ENCODE measurements around the gene ACTN1.

ACTN1 gene

DNA sequence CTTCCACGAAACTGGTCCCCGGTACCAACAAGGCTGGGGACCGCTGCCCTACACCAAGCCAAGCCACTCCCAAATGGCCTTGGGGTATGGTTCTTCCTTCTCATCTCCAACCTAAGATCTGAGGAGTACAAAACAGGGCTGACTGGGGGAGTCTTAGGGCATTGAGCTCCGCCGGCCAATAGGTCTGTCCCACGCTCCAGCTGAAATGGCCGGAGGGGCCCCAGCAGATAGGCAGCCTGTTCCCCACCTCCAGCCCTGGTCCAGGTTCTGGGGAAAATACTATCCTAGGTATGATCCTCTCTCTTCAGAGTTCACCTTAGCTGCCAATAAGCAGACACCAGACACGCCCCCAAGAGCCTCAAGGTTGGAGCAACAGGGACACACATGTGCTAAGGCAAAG lies 90.2 kb downstream of the ACTN1 start:
- no peak for DNase-seq (ENCODE audit: low spot score)

- DNase-seq (ENCODE audit: low spot score): no peak
Observed at GRCh38 chr14:68888025-68888850, 90.9 kb downstream of the ACTN1 start.

DNA sequence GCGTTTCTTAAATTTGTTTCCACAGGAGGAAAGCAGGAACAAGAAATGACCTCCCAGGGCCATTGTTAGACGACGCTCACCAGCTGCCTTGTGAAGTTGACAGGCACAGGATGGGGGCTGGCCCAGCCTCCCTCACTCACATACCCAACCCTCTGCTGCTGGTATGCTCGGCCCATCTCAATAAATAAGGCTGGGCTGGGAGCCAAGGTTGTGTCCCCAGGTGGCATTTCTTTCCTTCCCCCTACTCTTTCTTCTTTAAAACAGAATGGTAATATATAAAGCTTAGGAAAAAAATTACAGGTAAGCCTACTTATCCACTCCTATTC lies 93.0 kb downstream of the ACTN1 start:
- no peak for DNase-seq (ENCODE audit: low spot score)

GRCh38 chr14:68885226-68886108 lies 93.6 kb downstream of the ACTN1 start:
- DNase-seq (ENCODE audit: low spot score): no peak

DNA sequence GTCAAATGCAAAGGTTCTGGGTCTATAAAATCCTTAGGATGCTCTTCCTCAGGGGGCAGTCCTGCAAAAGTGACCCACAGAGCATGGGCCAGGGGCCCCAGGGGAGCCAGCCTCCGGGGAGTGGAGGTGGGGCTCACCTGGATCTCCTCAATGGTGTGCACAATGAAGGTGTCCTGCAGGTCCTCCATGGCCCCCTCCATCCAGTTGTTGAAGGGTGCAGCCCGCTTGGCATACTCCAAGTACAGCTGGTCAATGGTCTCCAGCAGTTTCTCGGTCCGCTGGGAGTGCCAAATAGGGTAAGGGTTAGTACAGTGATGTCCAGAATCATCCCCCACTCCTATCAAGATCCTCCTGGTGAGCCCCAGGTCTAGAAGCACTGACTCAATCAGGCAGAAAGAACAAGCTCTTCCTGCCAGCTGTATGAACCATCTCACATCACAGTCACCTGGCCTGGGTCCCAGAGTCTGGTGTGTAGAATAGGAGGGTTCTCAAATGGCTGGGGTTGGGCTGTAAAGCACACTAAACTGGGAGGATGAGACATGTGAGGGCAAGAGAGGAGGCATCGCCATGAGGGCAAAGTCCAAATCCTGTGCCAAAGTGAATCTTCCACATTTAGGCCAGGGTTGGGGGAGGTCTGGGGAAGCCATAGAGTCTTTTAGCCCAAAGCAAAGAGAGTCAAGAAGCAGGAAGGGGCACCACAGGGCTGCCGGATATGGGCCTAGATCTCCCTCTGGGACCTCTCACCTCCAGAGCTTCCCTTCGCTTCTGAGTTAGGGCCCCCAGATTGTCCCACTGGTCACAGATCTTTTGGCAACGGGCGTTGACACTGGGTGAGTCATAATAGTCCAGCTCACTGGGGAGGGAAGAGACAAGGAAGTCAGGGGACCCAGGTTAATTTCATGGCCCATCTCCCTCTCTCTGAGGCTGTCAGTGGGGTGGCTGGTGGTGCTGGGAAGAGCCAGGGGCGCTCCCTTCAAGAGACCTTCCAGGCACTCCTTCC lies 94.8 kb downstream of the ACTN1 start:
- DNase-seq (ENCODE audit: low spot score): no peak

GRCh38 chr14:68882235-68882634 lies 96.9 kb downstream of the ACTN1 start:
- no peak for DNase-seq (ENCODE audit: low spot score)

DNA sequence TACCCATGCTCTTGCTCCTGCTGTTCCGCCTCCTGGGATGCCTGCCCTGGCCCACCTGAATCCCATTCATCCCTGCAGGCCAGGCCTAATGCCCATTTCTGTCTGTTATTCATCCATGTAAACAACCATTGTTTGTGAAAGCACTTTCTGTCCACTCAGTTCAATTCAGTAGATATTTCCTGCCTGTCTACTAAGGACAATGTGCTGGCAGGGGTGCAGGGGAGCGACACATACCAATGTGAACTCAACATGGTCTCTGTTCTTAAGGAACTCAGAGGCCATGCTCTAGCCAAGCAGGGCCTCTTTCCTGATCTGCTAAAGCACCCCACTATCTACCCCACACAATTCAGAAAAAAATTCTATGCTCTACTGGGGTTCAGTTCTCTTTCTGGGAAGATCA lies 97.7 kb downstream of the ACTN1 start:
- DNase-seq (ENCODE audit: low spot score): no peak

DNA sequence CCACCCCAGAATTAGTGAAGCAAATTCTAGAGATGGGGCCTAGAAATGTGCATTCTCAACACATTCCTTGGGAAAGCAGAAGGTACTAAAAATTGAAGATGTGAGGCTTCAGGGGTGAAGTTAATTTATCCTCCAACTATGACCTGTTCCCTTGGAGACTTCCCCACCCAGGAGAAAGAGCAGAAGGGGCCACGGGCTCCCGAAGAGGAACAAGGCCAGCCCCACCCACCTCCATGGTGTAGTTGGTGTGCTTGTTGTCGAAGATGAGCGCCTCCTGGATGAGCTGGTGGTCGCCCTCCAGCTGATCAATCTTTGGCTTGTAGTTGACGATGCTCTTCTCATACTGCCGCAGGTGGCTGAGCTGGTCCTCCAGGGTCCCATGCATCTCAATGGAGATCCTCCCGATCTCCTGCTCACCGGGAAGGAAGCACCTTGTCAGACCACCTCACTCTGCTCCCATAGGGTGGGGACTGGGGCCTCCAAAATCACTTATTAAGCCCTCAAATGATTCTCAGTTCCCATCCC lies 98.5 kb downstream of the ACTN1 start:
- no peak for DNase-seq (ENCODE audit: low spot score)

GRCh38 chr14:68879841-68880575 lies 99.1 kb downstream of the ACTN1 start:
- no peak for DNase-seq (ENCODE audit: low spot score)

DNA sequence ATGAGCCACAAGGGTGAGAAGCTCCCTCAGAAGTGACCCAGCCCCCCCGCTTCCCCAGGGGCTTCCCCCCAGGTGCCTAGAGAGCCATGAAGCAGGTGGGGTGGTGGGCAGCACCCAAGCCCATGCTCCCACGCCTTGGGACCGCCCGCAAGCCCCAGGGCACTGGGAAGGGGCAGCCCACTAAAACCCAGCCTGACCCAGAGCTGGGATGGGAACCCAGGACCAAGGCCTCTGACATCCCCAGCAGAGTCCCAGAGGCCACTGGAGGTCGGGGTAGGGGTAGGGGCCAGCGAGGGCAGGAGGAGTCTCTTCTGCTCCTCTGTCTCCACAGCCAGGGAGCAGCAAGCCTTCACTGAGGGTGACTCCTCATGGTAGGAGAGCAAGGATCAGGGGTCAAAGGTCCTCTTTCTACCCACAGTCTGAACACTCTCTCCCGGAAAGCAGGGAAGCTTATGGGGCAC lies 99.8 kb downstream of the ACTN1 start:
- DNase-seq (ENCODE audit: low spot score): no peak

GRCh38 chr14:68878908-68879307 lies 100.2 kb downstream of the ACTN1 start:
- no peak for DNase-seq (ENCODE audit: low spot score)

DNA sequence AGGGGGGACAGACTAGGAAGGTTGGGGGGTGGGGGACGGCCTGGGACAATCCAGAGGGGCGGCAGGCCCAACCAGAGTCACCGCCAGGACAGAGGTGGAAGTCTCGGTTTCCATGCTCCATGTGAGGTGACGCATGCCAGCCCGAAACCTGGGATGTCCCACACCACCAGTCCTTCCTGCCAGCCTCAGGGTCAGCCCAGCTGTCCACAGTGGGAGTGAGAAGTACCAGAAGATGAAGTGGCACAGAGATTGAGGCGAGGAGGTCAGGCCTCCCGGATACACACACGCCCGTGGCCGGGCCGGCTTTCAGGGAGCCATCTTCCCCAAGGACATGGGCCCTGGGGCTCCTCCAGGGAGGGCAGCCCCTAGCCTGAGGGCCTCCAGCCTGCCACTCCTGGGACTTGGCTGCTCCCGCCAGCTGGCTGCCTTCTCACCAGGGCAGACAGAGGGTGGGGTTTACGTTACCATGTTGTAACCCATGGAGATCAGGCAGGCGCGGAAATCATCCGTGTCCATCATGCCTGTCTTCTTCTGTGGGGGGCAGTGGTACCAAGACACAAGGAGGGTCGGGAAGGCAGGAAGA lies 101.0 kb downstream of the ACTN1 start:
- no peak for DNase-seq (ENCODE audit: low spot score)

DNA sequence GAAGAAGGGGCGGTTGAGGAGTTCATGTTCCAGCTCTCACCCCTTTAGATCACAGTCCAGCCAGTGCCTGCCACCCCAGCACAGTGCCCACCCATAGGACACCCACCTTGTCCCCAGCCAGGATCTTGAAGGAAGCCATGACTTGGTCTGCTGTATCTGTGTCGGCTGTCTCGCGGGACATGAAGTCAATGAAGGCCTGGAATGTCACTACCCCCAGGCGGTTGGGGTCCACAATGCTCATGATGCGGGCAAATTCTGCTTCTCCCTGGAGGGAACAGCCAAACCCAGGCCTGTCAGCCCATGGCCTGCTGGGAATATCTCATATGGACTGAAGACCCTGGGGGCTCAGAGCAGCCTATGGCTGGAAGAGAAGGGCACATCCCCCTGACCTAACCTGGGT lies 102.1 kb downstream of the ACTN1 start:
- no peak for DNase-seq (ENCODE audit: low spot score)

DNA sequence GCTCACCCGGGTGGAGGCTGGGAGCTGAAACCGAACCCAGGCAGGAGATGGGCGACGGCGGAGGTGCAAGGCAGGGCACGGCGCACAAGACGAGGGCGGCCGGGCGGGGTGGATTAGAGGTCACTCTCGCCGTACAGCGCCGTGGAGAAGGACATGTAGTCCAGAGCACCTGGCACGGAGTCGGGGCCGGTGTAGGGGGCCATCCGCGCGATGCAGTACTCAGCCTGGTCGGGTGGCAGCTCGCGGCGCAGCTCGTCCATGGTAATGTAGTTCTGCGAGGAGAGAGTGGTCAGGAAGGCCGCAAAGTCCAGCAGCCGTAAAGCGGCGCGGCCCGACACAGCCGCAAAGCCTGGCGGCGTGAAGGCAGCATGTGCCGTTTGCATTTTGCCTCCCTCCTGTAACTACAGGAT lies 104.4 kb downstream of the ACTN1 start:
- DNase-seq (ENCODE audit: low spot score): no peak

DNA sequence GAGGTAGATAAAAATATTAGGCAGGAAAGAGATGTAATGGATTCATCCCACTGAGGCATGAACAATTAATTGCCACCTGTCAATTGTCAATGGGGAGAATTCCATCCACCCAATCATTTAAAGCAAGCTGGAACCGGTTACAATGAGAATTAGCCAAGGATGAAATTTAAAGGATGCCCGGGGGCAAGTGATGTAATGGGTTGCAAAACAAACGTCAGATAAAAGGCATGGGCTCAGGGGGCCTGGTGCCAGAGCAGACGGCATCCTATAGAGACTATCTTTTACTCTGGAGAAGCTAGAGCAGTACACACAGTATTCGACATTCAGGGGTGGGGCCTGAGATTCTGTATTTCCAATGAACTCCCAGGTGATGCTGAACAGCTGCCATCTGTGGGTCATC lies 105.7 kb downstream of the ACTN1 start:
- DNase-seq (ENCODE audit: low spot score): no peak

- no peak for DNase-seq (ENCODE audit: low spot score)
Observed at GRCh38 chr14:68871392-68871791, 107.7 kb downstream of the ACTN1 start.

- DNase-seq (ENCODE audit: low spot score): no peak
Observed at GRCh38 chr14:68866991-68867533, 112.0 kb downstream of the ACTN1 start.

- no peak for DNase-seq (ENCODE audit: low spot score)
Observed at GRCh38 chr14:68865542-68865941, 113.6 kb downstream of the ACTN1 start.

GRCh38 chr14:68864361-68864750 lies 114.7 kb downstream of the ACTN1 start:
- DNase-seq (ENCODE audit: low spot score): no peak

DNA sequence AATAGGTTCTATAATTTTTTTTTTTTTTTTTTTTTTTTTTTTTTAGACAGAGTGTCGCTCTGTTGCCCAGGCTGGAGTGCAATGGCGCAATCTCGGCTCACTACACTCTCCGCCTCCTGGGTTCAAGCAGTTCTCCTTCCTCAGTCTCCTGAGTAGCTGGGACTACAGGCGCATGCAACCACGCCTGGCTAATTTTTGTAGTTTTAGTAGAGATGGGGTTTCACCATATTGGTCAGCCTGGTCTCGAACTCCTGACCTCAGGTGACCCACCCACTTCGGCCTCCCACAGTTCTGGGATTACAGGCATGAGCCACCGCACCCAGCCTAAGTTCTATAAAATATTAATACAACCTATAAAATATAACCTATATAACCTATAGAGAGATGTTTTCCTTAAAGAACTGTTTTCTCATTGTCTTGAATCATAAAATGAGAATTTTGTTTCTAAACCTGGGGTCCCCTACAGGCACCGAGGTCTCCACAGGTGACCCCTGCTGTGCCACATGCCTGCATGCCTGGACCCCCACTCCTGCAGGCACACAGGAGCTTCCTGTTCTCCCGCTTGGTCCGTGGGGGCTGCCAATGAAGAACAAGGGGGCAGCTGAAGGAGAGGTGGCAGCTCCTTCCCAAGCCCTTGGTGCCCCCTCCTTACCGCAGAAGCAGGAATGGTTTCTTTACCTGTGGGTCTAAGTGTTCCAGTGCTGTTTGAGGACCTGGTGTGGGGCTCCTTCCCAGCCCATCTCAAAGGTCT lies 115.3 kb downstream of the ACTN1 start:
- no peak for DNase-seq (ENCODE audit: low spot score)

All from putamen (tissue), 1 donor.